HG02840 (cell line): ENCODE measurements around the gene IL12RB1.

ENCODE experiments used
- ATAC-seq: cut with Tn5 transposase; IDR thresholded peaks from one replicate; pipeline ENCODE4 v1.9.1; 2021; ENCODE audit warnings: mild to moderate bottlenecking, moderate library complexity, moderate number of reproducible peaks; ENCODE audit not compliant: unreplicated experiment, low FRiP score

The IL12RB1 gene

GRCh38 chr19:18013210-18014111 lies 73.3 kb downstream of the IL12RB1 start:
- no peak for ATAC-seq

- no peak for ATAC-seq
These were observed 76.6 kb downstream of the IL12RB1 start for GRCh38 chr19:18010149-18010548.

GRCh38 chr19:18009412-18010066 lies 77.2 kb downstream of the IL12RB1 start:
- ATAC-seq: no peak
